Measurements from ENCODE around the gene OR5T1. TPM values are rescaled to one million over a fixed set of nuclear protein-coding genes. Genes with fewer than 3 reads are reported as not detected.

Gene OR5T1
- total and polyA plus RNA-seq, 2 experiments from 2014 or later = not detected

GRCh38 chr11:56234155-56234554, 39.8 kb upstream of the OR5T1 start, which contains the start of gene OR5T2:
TSS of gene OR5T2 (minus strand) at chr11:56234255. CDS start at chr11:56233062, 1,193 bp downstream.
- Histone ChIP-seq H2AFZ (no peak within 1 kb of the TSS), H3K9me2 (ENCODE audit: insufficient read depth) (peaks cover 6% of the 10 kb centered on the region; the same call in 1 of the 2 replicates), H4K20me1 (replicated peaks; ENCODE audit: insufficient read depth) (no peaks in the 10 kb centered on the region), H3F3A (replicated peaks; ENCODE audit: low read depth) (no peaks in the 10 kb centered on the region), H3K27ac (ENCODE audit: low read depth) (no peak within 1 kb of the TSS), H3K4me3 (no peak within 1 kb of the TSS), H3K27me3 (ENCODE audit: insufficient read depth) (no peaks in the 10 kb centered on the region), H3K4me1 (ENCODE audit: insufficient read depth) (no peaks in the 10 kb centered on the region), H3K79me2 (replicated peaks; ENCODE audit: insufficient read depth) (no peaks in the 10 kb centered on the region), H3K36me3 (ENCODE audit: insufficient read depth) (no peaks in the 10 kb centered on the region), H3K4me2 (no peak within 1 kb of the TSS)
- Mint-ChIP-seq H3K36me3 (ENCODE audit: low read depth) (no peaks in the 10 kb centered on the region), H3K9me3 (peaks cover 4% of the 10 kb centered on the region; the same call in 2 of the 3 replicates), H3K4me1 (no peaks in the 10 kb centered on the region), H3K27me3 (ENCODE audit: insufficient read depth, low read depth, poor library complexity) (no peaks in the 10 kb centered on the region), H3K4me3 (no peak within 1 kb of the TSS), H3K27ac (no peak within 1 kb of the TSS)
- ATAC-seq = no peak
- no peak for TF ChIP-seq CTCF (conservative IDR thresholded peaks at IDR 0.05; ENCODE audit: low read depth in 2 of 2)
- no peak for TF ChIP-seq CREB1 (CRISPR knock-in tag; IDR thresholded peaks at IDR 0.05; ENCODE audit: low read depth)
- TF ChIP-seq ZNF331 (CRISPR knock-in tag; IDR thresholded peaks at IDR 0.05; ENCODE audit: low read depth) = no peak
- no peak for TF ChIP-seq NANOG (IDR thresholded peaks at IDR 0.05; ENCODE audit: borderline replicate concordance)
- TF ChIP-seq ETS1 (IDR thresholded peaks at IDR 0.05) = no peak
- TF ChIP-seq POLR2AphosphoS5 (IDR thresholded peaks at IDR 0.05; ENCODE audit: low read depth) = no peak
- no peak for TF ChIP-seq EZH2phosphoT487 (IDR thresholded peaks at IDR 0.05; ENCODE audit: unreplicated experiment)
- no peak for TF ChIP-seq EZH2 (IDR thresholded peaks at IDR 0.05; ENCODE audit: low read depth, unreplicated experiment)
- no peak for TF ChIP-seq ZNF114 (CRISPR knock-in tag; IDR thresholded peaks at IDR 0.05)
- TF ChIP-seq STAT1 (IDR thresholded peaks at IDR 0.05; ENCODE audit: unreplicated experiment) = no peak
- TF ChIP-seq ZNF462 (CRISPR knock-in tag; IDR thresholded peaks at IDR 0.05) = no peak
- no peak for TF ChIP-seq REST (IDR thresholded peaks at IDR 0.05; ENCODE audit: unreplicated experiment)
- TF ChIP-seq JUNB (IDR thresholded peaks at IDR 0.05; ENCODE audit: unreplicated experiment) = no peak
- no peak for DNase-seq (ENCODE audit: low spot score)

All from GM23338 (cell line).